GM10248 (cell line): ENCODE data around the gene FAM181A.

Experiments
- CTCF ChIA-PET: fragments of 300-600 bp; sonication (Branson Sonifier 250); formaldehyde crosslinking; extraction: SDS; loops from one replicate; lab custom pipeline; 2021; ENCODE audit warnings: antibody characterized with exemption; lab: Yijun Ruan, JAX
- POLR2A ChIA-PET: fragments of 350-650 bp; sonication (Branson Sonifier 250); formaldehyde crosslinking; extraction: SDS; loops from one replicate; lab custom pipeline; 2020; ENCODE audit warnings: antibody characterized with exemption; lab: Yijun Ruan, JAX
- DNase-seq: peaks from one replicate; pipeline ENCODE4 v3.0.0; 2012; ENCODE audit errors: extremely low spot score
- CTCF ChIP-seq: IDR thresholded peaks from 2 replicates; pipeline ENCODE4 v1.5.1; 2012; ENCODE audit warnings: mild to moderate bottlenecking, low read depth; ENCODE audit errors: extremely low read depth, missing control alignments, control extremely low read depth

FAM181A gene

DNA sequence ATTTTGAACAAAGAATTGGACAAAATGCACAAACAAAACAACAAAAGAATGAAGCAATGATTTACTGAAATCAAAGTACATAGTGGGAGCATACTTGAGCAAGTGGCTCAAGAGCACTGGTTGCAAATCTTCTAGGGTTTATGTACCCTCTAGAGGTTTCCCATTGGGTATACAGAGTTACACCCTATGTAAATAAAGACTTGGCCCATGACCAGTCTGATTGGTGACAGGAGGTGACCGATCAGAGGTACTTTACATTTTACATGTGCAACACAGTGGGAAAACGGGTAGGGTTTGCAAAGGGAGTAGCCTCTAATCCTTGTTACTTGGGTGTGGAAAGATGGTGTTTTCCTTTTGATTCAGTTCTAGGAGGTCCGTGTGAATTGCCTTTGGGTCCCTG lies 10.6 kb upstream of the FAM181A start:
- DNase-seq: no peak
- no peak for TF ChIP-seq CTCF
- ChIA-PET CTCF (interaction anchor here (1.6 to 1.8 kb wide), 2 partner anchors 9 to 23 kb away, joined by 5 to 9 read pairs; no protein-coding TSS in a partner anchor), POLR2A (no interaction called here)

DNA sequence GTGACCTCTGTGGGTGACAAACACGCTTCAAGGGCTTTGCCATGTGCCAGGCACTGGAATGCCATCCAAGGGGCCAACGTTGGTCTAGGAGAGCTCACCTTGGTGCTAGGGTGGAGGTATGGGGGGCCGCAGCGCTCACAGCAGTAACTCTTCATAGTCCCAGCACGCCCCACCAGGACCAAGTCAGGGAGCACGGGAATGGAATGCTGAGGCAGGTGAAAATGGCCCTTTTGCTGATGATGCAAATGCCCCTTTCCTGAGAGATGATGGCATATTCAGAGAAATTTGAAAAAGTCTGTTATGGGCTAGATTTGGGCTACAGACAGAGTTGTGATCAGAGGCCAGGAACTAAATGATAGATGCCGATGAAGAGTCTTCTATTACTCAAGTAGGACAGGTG lies 10.0 kb upstream of the FAM181A start:
- ChIA-PET POLR2A (no interaction called here), CTCF (interaction anchor here (1.6 to 1.8 kb wide), 2 partner anchors 10 to 22 kb away, joined by 5 to 9 read pairs; no protein-coding TSS in a partner anchor)
- TF ChIP-seq CTCF: no peak
- DNase-seq: no peak

DNA sequence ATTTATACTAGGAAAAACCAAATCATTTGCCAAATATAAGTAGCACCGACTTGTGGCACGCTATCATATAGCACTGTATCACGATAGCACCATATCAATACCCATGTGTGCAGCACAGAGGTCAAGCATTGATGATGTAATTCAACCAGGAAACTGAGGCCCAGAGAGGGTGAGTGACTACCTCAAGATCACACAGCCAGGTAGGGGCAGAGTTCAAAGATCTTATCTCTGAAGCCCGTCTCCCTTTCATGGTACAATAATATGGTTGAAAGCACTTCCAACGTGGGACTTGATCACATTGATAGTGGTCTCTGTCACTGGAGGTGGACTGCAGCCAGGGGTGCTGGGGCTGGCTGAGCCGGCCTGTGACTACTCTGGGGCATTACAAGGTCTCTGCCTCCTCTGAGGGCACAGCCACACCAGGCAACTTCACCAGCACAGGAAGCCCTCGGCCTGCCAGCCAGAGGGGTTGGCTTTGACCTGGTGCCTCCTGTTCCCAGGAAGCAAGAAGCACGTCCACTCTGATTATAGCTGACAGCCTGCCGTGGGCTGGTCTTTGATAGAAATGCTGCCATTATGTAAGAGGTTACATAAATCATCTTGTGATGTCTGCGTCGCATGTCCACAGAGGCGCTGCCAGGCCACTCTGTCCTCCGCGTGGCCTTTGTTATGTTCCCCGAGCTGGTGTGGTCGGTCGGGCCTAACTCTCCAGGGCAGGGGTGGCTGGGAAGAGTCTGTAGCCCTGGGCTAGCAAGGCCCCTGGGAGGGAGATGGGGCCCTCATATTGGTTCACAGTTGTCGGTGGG lies 5.9 kb upstream of the FAM181A start:
- POLR2A ChIA-PET: no interaction called here
- CTCF ChIA-PET: interaction anchor here (1.5 to 1.8 kb wide), 2 partner anchors 14 to 26 kb away, joined by 4 read pairs; no protein-coding TSS in a partner anchor
- no peak for TF ChIP-seq CTCF
- DNase-seq: no peak

- DNase-seq: no peak
- CTCF ChIA-PET: interaction anchor here (1.2 to 3.3 kb wide), 7 partner anchors 9 to 81 kb away, joined by 3 to 19 read pairs (median 4); no protein-coding TSS in a partner anchor
- no peak for TF ChIP-seq CTCF
Measured at GRCh38 chr14:93923626-93924025, 3.5 kb upstream of the FAM181A start.

DNA sequence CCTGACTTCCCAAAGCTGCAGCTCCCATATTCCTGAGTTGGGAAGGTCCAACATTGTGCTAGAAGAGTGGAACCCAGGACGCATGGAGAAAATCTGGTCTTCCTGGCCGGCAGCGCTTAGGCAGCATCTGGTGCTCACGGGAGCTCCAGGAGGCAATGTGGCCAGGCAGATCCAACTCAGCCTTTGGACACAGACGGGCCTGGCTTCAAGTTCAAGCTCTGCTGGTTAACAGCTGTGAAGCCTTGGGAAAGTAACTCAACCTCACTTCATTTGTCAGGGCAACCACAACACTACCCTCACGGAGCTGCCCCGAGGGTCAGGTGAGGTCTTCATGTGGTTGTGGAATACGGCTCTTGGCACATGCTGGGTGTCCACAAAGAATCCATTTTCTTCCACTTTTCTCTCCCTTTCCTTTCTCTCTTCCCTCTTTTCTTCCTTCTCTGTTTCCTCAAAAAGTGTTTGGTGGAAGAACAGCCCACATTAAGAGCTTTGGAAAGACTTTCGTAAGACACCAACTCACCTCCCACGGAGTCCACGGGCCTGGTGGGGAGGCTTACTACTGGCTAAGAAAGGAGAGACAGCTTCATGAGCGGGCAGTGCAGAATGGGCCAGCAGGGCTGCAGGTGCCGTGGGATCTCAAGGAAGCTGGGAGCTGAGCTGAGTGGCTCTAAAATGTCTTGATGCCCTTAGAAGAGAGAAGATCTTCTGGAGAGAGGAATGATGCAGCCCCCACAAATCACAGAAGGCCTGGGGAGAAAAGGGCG lies 2.4 kb upstream of the FAM181A start:
- ChIA-PET POLR2A (no interaction called here), CTCF (interaction anchor here (1.2 to 3.3 kb wide), 8 partner anchors 9 to 80 kb away, joined by 3 to 19 read pairs (median 4); no protein-coding TSS in a partner anchor)
- no peak for TF ChIP-seq CTCF
- DNase-seq: no peak

More at GRCh38 chr14:93923626-93924025, 3.5 kb upstream of the FAM181A start:
- POLR2A ChIA-PET: no interaction called here

- ChIA-PET CTCF (interaction anchor here (1.7 to 3.3 kb wide), 4 partner anchors 10 to 14 kb away, joined by 3 to 19 read pairs (median 8); no protein-coding TSS in a partner anchor), POLR2A (no interaction called here)
- no peak for DNase-seq
- no peak for TF ChIP-seq CTCF
Measured at GRCh38 chr14:93925374-93925895, 1.7 kb upstream of the FAM181A start.
